Measurements from ENCODE around the gene DPPA2. TPM values are rescaled to one million over a fixed set of nuclear protein-coding genes. Genes with fewer than 3 reads are reported as not detected.
"Not testable (repeated sequence)": the region's sequence is repeated elsewhere in the genome, so short reads cannot be mapped to it uniquely, and the experiment has no call there.

DPPA2 gene
- total RNA-seq: not detected

GRCh38 chr3:109316162-109316730 is at the start of gene DPPA2:
TSS of gene DPPA2 (minus strand) at chr3:109316517. CDS start at chr3:109314542, 1,975 bp downstream.
- Mint-ChIP-seq H3K36me3 (ENCODE audit: low read depth) (no peaks in the 10 kb centered on the region), H3K27ac (no peak within 1 kb of the TSS), H3K9me3 (no peaks in the 10 kb centered on the region), H3K4me3 (no peak within 1 kb of the TSS), H3K27me3 (ENCODE audit: low read depth) (no peaks in the 10 kb centered on the region), H3K4me1 (ENCODE audit: low read depth) (no peaks in the 10 kb centered on the region)
- DNase-seq: no peak
- intact Hi-C loops (cut with micrococcal nuclease): no loop called here
- CTCF ChIA-PET: no interaction called here

GRCh38 chr3:109364088-109364487 is 47.8 kb upstream of the DPPA2 start:
- Mint-ChIP-seq H3K9me3 (no peaks in the 10 kb centered on the region), H3K27me3 (ENCODE audit: low read depth) (no peaks in the 10 kb centered on the region), H3K4me3 (no peak overlapping the region), H3K36me3 (ENCODE audit: low read depth) (no peaks in the 10 kb centered on the region), H3K27ac (no peak overlapping the region), H3K4me1 (ENCODE audit: low read depth) (no peaks in the 10 kb centered on the region)
- CTCF ChIA-PET: interaction anchor here (0.8 kb wide), 1 partner anchor 197 kb away, joined by 3 read pairs; no protein-coding TSS in a partner anchor
- DNase-seq: no peak
- intact Hi-C loops (cut with micrococcal nuclease): no loop called here

GRCh38 chr3:109363634-109364033 is 47.3 kb upstream of the DPPA2 start:
- intact Hi-C loops (cut with micrococcal nuclease): no loop called here
- H3K27me3 Mint-ChIP-seq (ENCODE audit: low read depth): no peaks in the 10 kb centered on the region
- no peak overlapping the region for H3K4me3 Mint-ChIP-seq
- no peaks in the 10 kb centered on the region for H3K36me3 Mint-ChIP-seq (ENCODE audit: low read depth)
- no peak overlapping the region for H3K27ac Mint-ChIP-seq
- no peaks in the 10 kb centered on the region for H3K9me3 Mint-ChIP-seq
- H3K4me1 Mint-ChIP-seq (ENCODE audit: low read depth): no peaks in the 10 kb centered on the region
- DNase-seq: no peak
- CTCF ChIA-PET: no interaction called here

- H3K4me1 Mint-ChIP-seq (ENCODE audit: low read depth): no peaks in the 10 kb centered on the region
- H3K9me3 Mint-ChIP-seq: no peaks in the 10 kb centered on the region
- no peak overlapping the region for H3K4me3 Mint-ChIP-seq
- H3K27me3 Mint-ChIP-seq (ENCODE audit: low read depth): no peaks in the 10 kb centered on the region
- H3K36me3 Mint-ChIP-seq (ENCODE audit: low read depth): no peaks in the 10 kb centered on the region
- no peak for DNase-seq
- no peak overlapping the region for H3K27ac Mint-ChIP-seq
- intact Hi-C loops (cut with micrococcal nuclease): no loop called here
- CTCF ChIA-PET: no interaction called here
These were observed 46.5 kb upstream of the DPPA2 start for GRCh38 chr3:109362823-109363222.

GRCh38 chr3:109358809-109359208 is 42.5 kb upstream of the DPPA2 start:
- H3K27me3 Mint-ChIP-seq (ENCODE audit: low read depth); DNase-seq; intact Hi-C loops (cut with micrococcal nuclease); H3K36me3 Mint-ChIP-seq (ENCODE audit: low read depth); H3K27ac Mint-ChIP-seq; H3K4me1 Mint-ChIP-seq (ENCODE audit: low read depth); H3K4me3 Mint-ChIP-seq; H3K9me3 Mint-ChIP-seq; CTCF ChIA-PET: not testable (repeated sequence)

GRCh38 chr3:109356442-109357155 is 40.3 kb upstream of the DPPA2 start:
- DNase-seq: no peak
- Mint-ChIP-seq H3K27ac (no peak overlapping the region), H3K27me3 (ENCODE audit: low read depth) (peaks cover 5% of the 10 kb centered on the region), H3K4me3 (no peak overlapping the region), H3K4me1 (ENCODE audit: low read depth) (no peaks in the 10 kb centered on the region), H3K9me3 (no peaks in the 10 kb centered on the region), H3K36me3 (ENCODE audit: low read depth) (no peaks in the 10 kb centered on the region)
- intact Hi-C loops (cut with micrococcal nuclease): no loop called here
- CTCF ChIA-PET: interaction anchor here (0.7 kb wide), 1 partner anchor 20 kb away, joined by 3 read pairs; no protein-coding TSS in a partner anchor

- no peaks in the 10 kb centered on the region for H3K36me3 Mint-ChIP-seq (ENCODE audit: low read depth)
- H3K4me3 Mint-ChIP-seq: no peak overlapping the region
- intact Hi-C loops (cut with micrococcal nuclease): no loop called here
- DNase-seq: no peak
- CTCF ChIA-PET: no interaction called here
- peaks cover 5% of the 10 kb centered on the region for H3K27me3 Mint-ChIP-seq (ENCODE audit: low read depth)
- no peaks in the 10 kb centered on the region for H3K4me1 Mint-ChIP-seq (ENCODE audit: low read depth)
- H3K9me3 Mint-ChIP-seq: no peaks in the 10 kb centered on the region
- H3K27ac Mint-ChIP-seq: no peak overlapping the region
These were observed 39.5 kb upstream of the DPPA2 start for GRCh38 chr3:109355625-109356441.

- DNase-seq: no peak
- Mint-ChIP-seq H3K27ac (no peak overlapping the region), H3K4me3 (no peak overlapping the region), H3K27me3 (ENCODE audit: low read depth) (peaks cover 5% of the 10 kb centered on the region), H3K36me3 (ENCODE audit: low read depth) (no peaks in the 10 kb centered on the region), H3K4me1 (ENCODE audit: low read depth) (no peaks in the 10 kb centered on the region), H3K9me3 (no peaks in the 10 kb centered on the region)
- CTCF ChIA-PET: interaction anchor here (1.4 kb wide), 1 partner anchor 302 kb away, joined by 4 read pairs; no protein-coding TSS in a partner anchor
- intact Hi-C loops (cut with micrococcal nuclease): no loop called here
These were observed 36.7 kb upstream of the DPPA2 start for GRCh38 chr3:109353057-109353456.

- Mint-ChIP-seq H3K9me3 (no peaks in the 10 kb centered on the region), H3K27me3 (ENCODE audit: low read depth) (peaks cover 5% of the 10 kb centered on the region), H3K4me3 (no peak overlapping the region), H3K4me1 (ENCODE audit: low read depth) (no peaks in the 10 kb centered on the region), H3K36me3 (ENCODE audit: low read depth) (no peaks in the 10 kb centered on the region), H3K27ac (no peak overlapping the region)
- DNase-seq: no peak
- intact Hi-C loops (cut with micrococcal nuclease): no loop called here
- CTCF ChIA-PET: no interaction called here
These were observed 34.9 kb upstream of the DPPA2 start for GRCh38 chr3:109351231-109351630.

GRCh38 chr3:109346770-109347295 is 30.5 kb upstream of the DPPA2 start:
- Mint-ChIP-seq H3K4me3 (no peak overlapping the region), H3K36me3 (ENCODE audit: low read depth) (no peaks in the 10 kb centered on the region), H3K9me3 (no peaks in the 10 kb centered on the region), H3K27ac (no peak overlapping the region), H3K27me3 (ENCODE audit: low read depth) (no peaks in the 10 kb centered on the region), H3K4me1 (ENCODE audit: low read depth) (no peaks in the 10 kb centered on the region)
- CTCF ChIA-PET: no interaction called here
- intact Hi-C loops (cut with micrococcal nuclease): no loop called here
- DNase-seq: no peak

GRCh38 chr3:109346099-109346498 is 29.8 kb upstream of the DPPA2 start:
- Mint-ChIP-seq H3K27ac (no peak overlapping the region), H3K4me1 (ENCODE audit: low read depth) (no peaks in the 10 kb centered on the region), H3K27me3 (ENCODE audit: low read depth) (no peaks in the 10 kb centered on the region), H3K36me3 (ENCODE audit: low read depth) (no peaks in the 10 kb centered on the region), H3K4me3 (no peak overlapping the region), H3K9me3 (peaks cover 1% of the 10 kb centered on the region)
- no peak for DNase-seq
- CTCF ChIA-PET: no interaction called here
- intact Hi-C loops (cut with micrococcal nuclease): no loop called here

GRCh38 chr3:109339714-109340648 is 23.7 kb upstream of the DPPA2 start:
- no peak overlapping the region for H3K27ac Mint-ChIP-seq
- CTCF ChIA-PET: no interaction called here
- H3K36me3 Mint-ChIP-seq (ENCODE audit: low read depth): peaks cover 5% of the 10 kb centered on the region
- peaks cover 24% of the 10 kb centered on the region for H3K27me3 Mint-ChIP-seq (ENCODE audit: low read depth)
- intact Hi-C loops (cut with micrococcal nuclease): no loop called here
- peaks cover 1% of the 10 kb centered on the region for H3K9me3 Mint-ChIP-seq
- H3K4me1 Mint-ChIP-seq (ENCODE audit: low read depth): peaks cover 12% of the 10 kb centered on the region
- DNase-seq: no peak
- no peak overlapping the region for H3K4me3 Mint-ChIP-seq
